HL-60/S4 treated with retinoic acid at 250 ng/mL for 4 days and 3 days (cell line): ENCODE results near the gene CACTIN.
"Not testable (repeated sequence)": the region's sequence is repeated elsewhere in the genome, so short reads cannot be mapped to it uniquely, and the experiment has no call there.

ENCODE experiments used
- in situ Hi-C: fragments of 300-500 bp; cut with MboI; formaldehyde crosslinking; loops from 2 replicates; pipeline ENCODE4 v1.7.0; 2022; ENCODE audit warnings: low sequenced_read_pairs

The CACTIN gene

GRCh38 chr19:3626473-3627350 is at the start of gene CACTIN:
Gene CACTIN, minus strand, starts transcription at chr19:3626790. Its CDS starts 28 bp downstream, at chr19:3626762.
- in situ Hi-C loops: no loop called here

DNA sequence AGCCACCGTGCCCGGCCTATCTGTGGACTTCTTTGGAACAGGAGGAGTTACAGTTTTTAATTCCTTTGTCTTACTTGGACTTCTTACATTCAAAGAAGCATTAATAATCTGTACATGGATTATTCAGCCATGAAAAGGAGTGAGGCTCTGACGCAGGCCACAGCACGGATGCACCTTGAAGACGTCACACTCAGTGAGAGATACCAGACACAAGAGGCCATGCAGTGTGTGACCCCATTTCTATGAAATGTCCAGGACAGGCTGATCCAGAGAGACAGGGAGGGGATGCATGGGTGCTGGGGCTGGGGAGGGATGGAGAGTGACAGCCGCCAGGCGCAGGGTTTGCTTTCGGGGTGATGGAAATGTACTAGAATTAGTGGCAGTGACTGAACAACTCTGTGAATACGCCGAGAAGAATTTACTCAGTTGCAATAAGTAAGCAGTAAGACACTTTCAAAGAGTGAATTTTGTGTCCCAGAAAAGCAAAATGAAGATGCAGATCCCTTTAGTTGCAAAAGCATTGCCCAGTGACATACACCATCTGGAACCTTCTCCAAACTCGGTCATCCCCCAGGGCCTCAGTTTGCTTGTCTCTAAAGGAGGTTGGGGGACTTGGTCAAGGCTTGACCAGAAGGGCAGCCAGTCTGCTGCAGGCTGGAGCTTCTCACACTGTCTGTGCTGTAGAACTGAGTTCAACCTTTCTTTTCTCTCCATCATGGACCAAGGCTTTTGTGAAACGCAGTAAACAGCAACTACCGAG is 48.4 kb upstream of the CACTIN start:
- in situ Hi-C loops: no loop called here

- in situ Hi-C loops: no loop called here
These were observed 47.2 kb upstream of the CACTIN start for GRCh38 chr19:3673506-3674439.

GRCh38 chr19:3672993-3673392 is 46.4 kb upstream of the CACTIN start:
- in situ Hi-C loops: no loop called here

- in situ Hi-C loops: no loop called here
These were observed 46.0 kb upstream of the CACTIN start for GRCh38 chr19:3672575-3672948.

DNA sequence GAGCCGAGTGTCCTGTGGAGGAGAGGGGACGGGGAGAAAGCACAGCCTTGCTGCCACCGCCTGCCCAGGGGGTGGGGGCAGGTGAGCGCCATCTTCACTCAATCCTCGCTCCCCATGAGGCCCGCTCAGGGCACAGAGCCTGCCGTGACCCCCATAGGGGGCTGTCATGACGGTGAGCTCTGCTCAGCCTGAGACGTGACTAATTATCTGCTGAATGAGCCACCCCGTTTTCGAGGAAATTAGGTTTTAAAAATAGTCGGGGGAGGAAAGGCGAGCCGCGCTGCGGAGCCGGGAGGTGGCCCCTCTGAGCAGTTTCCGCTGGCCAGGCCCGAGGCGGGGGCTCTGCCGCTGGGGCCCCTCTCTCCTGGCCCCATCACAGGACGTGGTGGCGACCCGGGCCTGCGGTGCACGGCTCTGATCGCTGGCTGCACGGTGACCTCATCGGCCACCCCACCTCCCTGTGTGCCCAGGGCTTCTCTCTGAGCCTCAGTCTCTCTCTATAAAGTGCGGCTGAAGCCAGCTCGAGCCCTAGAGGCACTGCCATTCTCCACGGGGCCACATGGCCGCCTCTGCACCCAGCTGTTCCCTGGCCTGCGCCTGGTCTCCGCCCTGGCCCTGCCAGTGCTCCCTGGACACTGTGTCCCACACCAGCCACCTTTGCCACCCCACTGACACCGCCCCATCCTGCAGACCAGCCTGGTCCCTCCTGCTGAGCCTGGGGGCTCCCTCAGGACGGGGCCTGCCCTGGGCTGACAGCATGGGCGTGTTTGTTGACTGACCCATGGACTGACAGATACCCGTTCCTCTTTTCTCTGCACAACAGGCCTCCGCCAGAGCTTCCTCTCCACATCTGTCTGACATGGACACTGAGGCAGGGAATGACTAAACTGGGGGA is 45.3 kb upstream of the CACTIN start:
- in situ Hi-C loops: no loop called here

DNA sequence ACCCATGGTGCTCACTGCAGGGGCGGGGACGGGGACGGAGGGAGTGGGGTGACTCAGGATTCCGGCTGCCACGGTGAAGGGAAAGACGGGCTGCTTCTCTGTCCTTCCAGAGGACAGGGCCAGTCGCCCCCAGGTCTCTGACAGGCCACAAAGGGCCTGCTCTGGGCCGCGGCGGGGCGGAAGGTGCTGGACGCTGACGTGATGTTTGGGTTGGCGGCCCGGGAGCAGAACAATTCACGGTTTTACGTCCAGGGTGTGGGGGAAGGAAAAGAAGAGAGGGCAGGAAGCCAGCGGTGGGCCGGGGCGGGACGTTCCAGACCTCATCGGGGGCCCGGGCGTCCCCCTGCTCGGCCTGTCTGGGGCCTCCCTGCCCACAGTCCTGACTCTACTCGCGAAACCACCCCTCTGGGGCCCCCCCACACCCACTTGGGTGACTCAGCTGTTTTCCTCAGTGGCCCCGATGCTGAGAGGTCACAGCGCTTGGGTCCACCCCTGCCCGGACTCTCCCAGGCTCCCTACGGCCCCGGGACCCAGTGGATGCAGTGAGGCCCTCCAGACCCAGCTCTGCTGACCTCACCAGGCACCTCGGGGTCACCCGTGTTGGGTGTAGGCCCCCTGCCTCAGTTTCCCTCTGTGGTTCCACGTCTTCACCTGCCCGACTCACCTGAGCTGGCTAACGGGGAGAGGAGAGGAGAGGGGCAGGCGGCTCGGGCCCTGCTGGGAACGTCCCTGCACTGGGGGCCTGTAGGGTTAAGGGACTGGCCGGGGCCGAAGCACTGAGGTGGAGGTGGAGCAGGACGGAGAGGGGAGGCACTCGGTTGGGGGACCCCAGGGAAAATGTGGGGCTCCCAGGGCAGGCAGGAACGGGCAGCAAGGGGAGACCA is 44.4 kb upstream of the CACTIN start:
- in situ Hi-C loops: no loop called here

DNA sequence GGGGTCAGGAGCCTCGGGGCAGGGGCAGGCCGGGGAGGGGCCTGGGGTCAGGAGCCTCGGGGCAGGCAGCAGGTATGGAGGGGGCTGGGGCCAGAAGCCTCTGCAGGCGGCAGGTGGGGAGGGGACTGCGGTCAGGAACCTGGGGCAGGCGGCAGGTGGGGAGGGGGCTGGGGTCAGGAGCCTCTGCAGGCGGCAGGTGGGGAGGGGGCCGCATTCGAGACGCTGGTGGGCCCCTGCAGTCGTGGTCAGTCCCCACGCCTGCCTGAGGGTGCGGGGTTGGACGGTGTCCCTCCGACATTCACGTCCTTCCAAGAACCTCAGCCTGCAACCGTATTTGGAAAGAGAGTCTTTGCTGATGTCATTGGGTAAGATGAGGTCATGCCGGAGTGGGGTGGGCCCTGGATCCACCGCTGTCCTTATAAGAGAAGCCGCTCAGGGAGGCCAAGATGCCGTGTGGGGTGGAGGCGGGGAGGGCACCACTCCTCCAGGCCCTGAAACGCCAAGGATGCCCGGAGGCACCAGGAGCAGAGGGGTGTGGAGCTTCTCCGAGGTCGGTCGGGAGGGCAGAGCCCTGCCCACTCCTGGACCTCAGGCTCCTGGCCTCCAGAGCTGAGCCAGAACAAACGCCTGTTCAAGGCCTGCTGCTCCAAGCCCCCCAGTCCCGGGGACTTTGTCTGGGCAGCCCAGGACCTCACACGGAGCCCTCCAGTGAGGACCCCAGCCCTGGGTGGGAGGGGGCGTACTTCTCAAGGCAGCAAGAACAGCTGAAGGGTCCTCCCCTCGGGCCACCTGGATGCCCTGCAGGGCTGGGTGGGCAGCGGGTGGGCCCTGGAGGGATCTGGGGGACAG is 43.6 kb upstream of the CACTIN start:
- in situ Hi-C loops: no loop called here

DNA sequence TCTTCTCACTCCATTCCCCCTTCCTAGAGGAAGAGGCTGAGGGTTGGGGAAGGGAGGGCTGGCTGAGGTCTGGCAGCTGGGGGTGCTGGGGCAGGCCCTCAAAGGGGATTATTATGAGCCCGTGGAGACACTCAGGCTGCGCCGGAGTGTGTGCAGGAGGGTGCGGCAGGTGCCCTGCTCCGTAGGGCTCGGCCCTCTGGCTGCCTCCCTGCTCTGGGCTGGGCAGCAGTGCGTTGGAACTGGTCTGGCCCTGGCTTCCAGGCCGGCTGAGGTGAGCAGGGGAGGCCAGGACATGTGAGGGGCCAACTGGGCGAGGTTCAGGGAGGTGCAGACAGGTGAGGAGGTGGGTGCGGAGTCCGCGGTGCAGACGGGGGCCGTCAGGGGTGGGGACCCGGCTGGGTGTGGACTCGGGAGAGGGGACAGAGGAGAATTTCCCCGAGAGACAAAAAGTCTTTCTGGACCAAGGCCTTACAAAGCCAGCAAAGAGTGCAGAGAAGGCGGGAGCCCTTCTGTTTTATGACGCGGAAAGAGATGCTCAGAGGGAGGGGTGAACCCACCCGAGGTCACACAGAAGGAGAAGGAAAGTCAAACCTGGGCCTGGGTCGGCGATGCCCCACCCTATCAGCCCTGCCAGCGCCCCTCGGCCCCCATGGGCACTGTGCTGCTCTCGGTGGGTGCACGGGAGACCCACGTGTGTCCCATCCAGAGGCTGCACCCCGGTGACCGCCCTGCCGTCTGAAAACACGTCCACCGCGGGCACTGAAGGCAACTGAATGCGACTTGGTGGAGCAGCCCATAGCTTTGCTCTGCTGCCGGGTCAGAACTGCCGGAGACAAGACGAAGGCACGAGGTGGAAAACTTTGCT is 42.7 kb upstream of the CACTIN start:
- in situ Hi-C loops: no loop called here

DNA sequence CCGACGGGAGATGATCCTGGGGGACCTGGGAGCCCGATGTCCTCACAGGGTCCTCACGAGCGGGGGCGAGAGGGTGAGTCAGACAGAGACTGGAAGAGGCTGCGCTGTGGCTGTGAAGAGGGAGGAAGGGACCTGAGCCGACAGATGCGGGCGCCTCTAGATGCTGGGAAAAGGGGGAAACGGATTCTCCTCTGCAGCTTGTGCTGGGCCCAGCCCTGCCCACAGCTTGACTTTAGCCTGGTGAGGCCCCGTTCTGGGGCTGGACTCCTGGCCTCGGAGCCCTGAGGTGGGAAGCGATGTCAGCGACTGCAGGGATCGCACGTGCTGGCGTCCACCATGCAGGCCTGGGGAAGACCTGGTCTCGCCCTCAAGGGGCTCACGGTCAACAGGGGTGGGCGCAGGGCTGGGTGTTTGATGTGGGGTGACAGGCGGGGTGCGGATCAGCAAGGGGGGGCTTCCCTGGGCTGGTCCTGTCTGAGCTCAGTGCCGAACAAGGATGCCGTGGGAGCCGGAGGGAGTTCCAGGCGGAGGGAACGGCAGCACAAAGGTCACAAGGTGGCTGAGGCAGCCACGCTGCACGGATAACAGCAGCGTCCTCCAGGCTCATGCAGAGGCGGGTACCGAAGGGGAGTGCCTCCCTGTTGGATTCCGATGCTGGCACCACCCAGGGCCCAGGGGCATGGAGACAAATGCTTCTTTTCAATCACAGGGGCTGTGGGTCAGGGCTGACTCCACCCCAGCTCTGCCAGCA is 41.9 kb upstream of the CACTIN start:
- in situ Hi-C loops: no loop called here

DNA sequence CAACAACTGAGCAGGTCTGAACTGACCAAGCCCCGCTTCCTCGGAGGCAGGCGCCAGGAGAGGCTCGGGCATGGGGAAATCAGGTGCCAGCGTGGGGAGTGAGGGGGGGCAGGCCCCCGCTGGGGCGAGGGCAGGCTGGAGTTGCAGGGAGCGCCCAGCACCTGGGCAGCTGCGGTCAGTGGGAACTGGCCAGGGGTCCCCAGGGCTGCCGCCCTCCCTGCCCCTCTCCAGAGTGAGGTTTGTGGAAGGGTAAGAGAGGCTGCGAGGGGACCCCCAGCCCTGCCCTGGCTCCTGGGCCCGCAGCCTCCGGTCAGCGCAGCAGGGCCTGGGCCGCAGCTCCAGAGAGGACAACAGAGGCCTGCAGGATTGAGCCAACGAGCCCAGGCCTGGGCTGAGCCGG is 41.2 kb upstream of the CACTIN start:
- in situ Hi-C loops: no loop called here

- in situ Hi-C loops: no loop called here
These were observed 40.5 kb upstream of the CACTIN start for GRCh38 chr19:3667037-3667638.

GRCh38 chr19:3666545-3666856 is 39.9 kb upstream of the CACTIN start:
- in situ Hi-C loops: not testable (repeated sequence)

DNA sequence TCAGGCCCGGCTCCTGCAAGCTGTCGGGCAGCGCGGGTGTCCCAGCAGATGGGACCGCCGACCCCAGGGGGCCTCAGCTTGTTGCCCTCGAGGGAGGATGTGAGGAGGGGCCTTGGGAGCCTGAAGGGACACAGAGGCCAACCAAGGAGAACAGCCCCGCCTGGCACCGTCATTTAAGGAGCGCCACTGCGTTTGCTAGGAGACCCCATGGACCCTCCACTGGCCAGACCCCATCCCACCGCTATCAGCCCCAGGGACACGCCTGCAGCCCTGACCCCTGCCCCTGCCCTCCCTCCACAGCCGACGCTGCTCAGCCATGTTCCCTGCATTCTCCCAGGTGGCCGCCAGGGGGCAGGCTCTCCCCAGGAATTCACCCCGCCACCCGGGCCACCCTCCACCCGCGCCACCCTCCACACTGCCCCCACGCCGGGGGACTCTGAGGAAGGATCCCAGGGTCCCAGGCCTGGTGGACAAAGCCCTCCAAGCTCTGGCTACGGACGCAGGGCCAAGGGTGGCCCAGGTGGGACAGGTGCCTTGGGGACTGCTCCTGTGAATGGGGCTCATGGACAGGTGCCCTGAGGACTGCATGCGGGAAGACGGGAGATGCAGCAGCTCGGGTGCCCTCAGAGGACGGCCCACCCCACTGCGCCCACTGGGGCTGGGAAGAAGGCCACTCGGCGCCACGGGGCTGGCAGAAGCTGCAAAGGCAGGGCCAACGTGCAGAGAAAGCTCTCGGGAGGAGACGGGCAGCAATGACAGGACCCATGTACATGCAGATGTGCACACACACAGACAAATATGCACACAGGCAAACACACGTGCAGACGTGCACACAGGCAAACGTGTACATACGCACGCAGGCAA is 39.3 kb upstream of the CACTIN start:
- in situ Hi-C loops: no loop called here

- in situ Hi-C loops: no loop called here
These were observed 38.5 kb upstream of the CACTIN start for GRCh38 chr19:3664879-3665642.
